K562 (cell line): ENCODE results near the gene INTS1. TPM values are rescaled to one million over a fixed set of nuclear protein-coding genes. Genes with fewer than 3 reads are reported as not detected.

ENCODE experiments used
- BRCA1 ChIP-seq, 2 experiments: fragments of 450-650 bp in 1 of 2; sonication (generic) in 1 of 2; formaldehyde crosslinking in 1 of 2; IDR thresholded peaks; 2 replicates each; pipeline versions ENCODE4 v1.5.0 to v1.6.1; 2017 to 2020; ENCODE audit warnings: mild to moderate bottlenecking in 1 of 2, missing genetic modification reagents in 1 of 2
- CEBPB ChIP-seq: fragments of 450-650 bp; IDR thresholded peaks from 2 replicates; pipeline ENCODE4 v1.6.1; 2016; ENCODE audit warnings: missing genetic modification characterization, missing compliant biosample characterization
- CTBP1 ChIP-seq: fragments of 450-650 bp; IDR thresholded peaks from 2 replicates; pipeline ENCODE4 v1.6.1; 2016; ENCODE audit warnings: borderline replicate concordance
- HDAC1 ChIP-seq, 2 experiments: fragments of 450-650 bp; IDR thresholded peaks; 2 replicates each; pipeline ENCODE4 v1.6.1; 2016 to 2017; ENCODE audit warnings: inconsistent platforms in 1 of 2, mild to moderate bottlenecking in 1 of 2, moderate library complexity in 1 of 2
- KLF6 ChIP-seq: fragments of 250-450 bp; sonication (Bioruptor Pico); IDR thresholded peaks from 2 replicates; pipeline ENCODE4 v1.4.0; 2020; ENCODE audit warnings: mild to moderate bottlenecking, moderate library complexity, borderline replicate concordance
- LEF1 ChIP-seq: fragments of 450-650 bp; IDR thresholded peaks from 2 replicates; pipeline ENCODE4 v1.6.1; 2016; ENCODE audit warnings: mild to moderate bottlenecking
- SIN3A ChIP-seq, 2 experiments: fragments of 150-350 bp in 1 of 2; IDR thresholded peaks; 2 replicates each; pipeline ENCODE4 v1.6.1; 2011 to 2016; ENCODE audit warnings: borderline replicate concordance in 2 of 2, low read depth in 2 of 2, low read length in 2 of 2, mild to moderate bottlenecking in 2 of 2, moderate library complexity in 2 of 2; ENCODE audit not compliant: control insufficient read depth in 1 of 2
- SMARCA5 ChIP-seq: fragments of 450-650 bp; IDR thresholded peaks from 2 replicates; pipeline ENCODE4 v1.6.1; 2016
- ZNF197 ChIP-seq: fragments of 200-800 bp; sonication (Bioruptor generic); IDR thresholded peaks from 2 replicates; pipeline ENCODE4 v1.6.1; 2016; ENCODE audit warnings: low read depth, missing genetic modification characterization, missing compliant biosample characterization
- ZNF274 ChIP-seq: IDR thresholded peaks from 2 replicates; pipeline ENCODE4 v1.6.1; 2011; ENCODE audit warnings: low read depth, mild to moderate bottlenecking, low read length, moderate library complexity, borderline replicate concordance
- ZNF395 ChIP-seq: fragments of 200-800 bp; sonication (Bioruptor generic); IDR thresholded peaks from 2 replicates; pipeline ENCODE4 v1.6.1; 2017; ENCODE audit warnings: missing genetic modification characterization, missing compliant biosample characterization
- ZNF696 ChIP-seq: fragments of 250-450 bp; sonication (Bioruptor Pico); conservative IDR thresholded peaks from 2 replicates; pipeline ENCODE4 v1.4.0; 2020; ENCODE audit warnings: mild to moderate bottlenecking, moderate library complexity
- ZNF764 ChIP-seq: fragments of 250-450 bp; sonication (Bioruptor Pico); IDR thresholded peaks from 2 replicates; pipeline ENCODE4 v1.4.0; 2020; ENCODE audit warnings: low read depth, mild to moderate bottlenecking, moderate library complexity
- polyA plus RNA-seq, 8 experiments: library from polyadenylated mRNA; depleted of rRNA in 4 of 8; stranded (reverse) in 5 of 8; unstranded in 3 of 8; fragments of >200 nt; fragmentation: Nextera tagmentation in 2 of 8; fragmentation: Illumina TruSeq in 1 of 8; extraction: Ambion mirVana in 2 of 8; extraction: Trizol in 1 of 8; gene quantifications; 2 replicates each; pipeline versions ENCODE4 v1.2.1 to v1.2.3, GENCODE V29; 2011 to 2014; ENCODE audit warnings: inconsistent platforms in 1 of 8, missing spikeins in 1 of 8
- total RNA-seq, 7 experiments: library from RNA; depleted of rRNA in 6 of 7; stranded (reverse); fragments of >200 nt in 6 of 7; fragmentation: Illumina TruSeq in 2 of 7; extraction: Trizol in 2 of 7; gene quantifications; 2 replicates each; pipeline versions ENCODE4 v1.2.1 to v1.2.3, GENCODE V29; 2011 to 2021; ENCODE audit warnings: low replicate concordance in 1 of 7
- TF ChIP-seq, protein P1 (sequence below), 2 experiments: fragments of 450-650 bp; formaldehyde crosslinking in 1 of 2; IDR thresholded peaks; 2 replicates each; pipeline versions ENCODE4 v1.4.0 to v1.6.1; 2014 to 2020; ENCODE audit warnings: mild to moderate bottlenecking in 2 of 2, borderline replicate concordance in 1 of 2, low read depth in 1 of 2

The INTS1 gene
- total and polyA plus RNA-seq, 9 of the 15 experiments (the other 6 are each of a cell fraction or from before 2014, with no cell fraction given) = 0.34 to 119 (median 18.5) TPM

GRCh38 chr7:1532456-1533254, 28.5 kb upstream of the INTS1 start (continued):
- TF ChIP-seq, protein P1, sequence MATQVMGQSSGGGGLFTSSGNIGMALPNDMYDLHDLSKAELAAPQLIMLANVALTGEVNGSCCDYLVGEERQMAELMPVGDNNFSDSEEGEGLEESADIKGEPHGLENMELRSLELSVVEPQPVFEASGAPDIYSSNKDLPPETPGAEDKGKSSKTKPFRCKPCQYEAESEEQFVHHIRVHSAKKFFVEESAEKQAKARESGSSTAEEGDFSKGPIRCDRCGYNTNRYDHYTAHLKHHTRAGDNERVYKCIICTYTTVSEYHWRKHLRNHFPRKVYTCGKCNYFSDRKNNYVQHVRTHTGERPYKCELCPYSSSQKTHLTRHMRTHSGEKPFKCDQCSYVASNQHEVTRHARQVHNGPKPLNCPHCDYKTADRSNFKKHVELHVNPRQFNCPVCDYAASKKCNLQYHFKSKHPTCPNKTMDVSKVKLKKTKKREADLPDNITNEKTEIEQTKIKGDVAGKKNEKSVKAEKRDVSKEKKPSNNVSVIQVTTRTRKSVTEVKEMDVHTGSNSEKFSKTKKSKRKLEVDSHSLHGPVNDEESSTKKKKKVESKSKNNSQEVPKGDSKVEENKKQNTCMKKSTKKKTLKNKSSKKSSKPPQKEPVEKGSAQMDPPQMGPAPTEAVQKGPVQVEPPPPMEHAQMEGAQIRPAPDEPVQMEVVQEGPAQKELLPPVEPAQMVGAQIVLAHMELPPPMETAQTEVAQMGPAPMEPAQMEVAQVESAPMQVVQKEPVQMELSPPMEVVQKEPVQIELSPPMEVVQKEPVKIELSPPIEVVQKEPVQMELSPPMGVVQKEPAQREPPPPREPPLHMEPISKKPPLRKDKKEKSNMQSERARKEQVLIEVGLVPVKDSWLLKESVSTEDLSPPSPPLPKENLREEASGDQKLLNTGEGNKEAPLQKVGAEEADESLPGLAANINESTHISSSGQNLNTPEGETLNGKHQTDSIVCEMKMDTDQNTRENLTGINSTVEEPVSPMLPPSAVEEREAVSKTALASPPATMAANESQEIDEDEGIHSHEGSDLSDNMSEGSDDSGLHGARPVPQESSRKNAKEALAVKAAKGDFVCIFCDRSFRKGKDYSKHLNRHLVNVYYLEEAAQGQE (IDR thresholded peaks at IDR 0.05; ENCODE audit: borderline replicate concordance) = no peak
- TF ChIP-seq, protein P1 (CRISPR knock-in tag; IDR thresholded peaks at IDR 0.05; ENCODE audit: low read depth) = no peak
- TF ChIP-seq HDAC1 (IDR thresholded peaks at IDR 0.05) (peak in 1 of 2 experiments; percentile 85; a peak in 2 of 4 replicates), KLF6 (CRISPR knock-in tag) (no peak), CTBP1 (no peak), ZNF764 (no peak), SIN3A (IDR thresholded peaks at IDR 0.05; ENCODE audit: borderline replicate concordance in 2 of 2, control insufficient read depth in 1 of 2, low read depth in 2 of 2, low read length in 2 of 2) (peak; percentile 65 to 88; a peak in 3 of 4 replicates), SMARCA5 (no peak), ZNF274 (no peak), CEBPB (no peak), ZNF197 (CRISPR knock-in tag) (no peak), ZNF395 (no peak), LEF1 (0 out of 2 replicates have a peak, but pooled peaks have one; percentile 32), ZNF696 (CRISPR knock-in tag) (no peak), BRCA1 (IDR thresholded peaks at IDR 0.05) (no peak), BRCA1 (CRISPR knock-in tag; IDR thresholded peaks at IDR 0.05) (no peak)
